HCT116 (cell line): ENCODE results near the gene RSPH6A. TPM values are rescaled to one million over a fixed set of nuclear protein-coding genes. Genes with fewer than 3 reads are reported as not detected.

Experiments used
- ATAC-seq: fragments of 200-7000 bp; cut with Tn5 transposase; 2 replicates; pipeline ENCODE4 v1.9.1; 2020; ENCODE audit warnings: mild to moderate bottlenecking, moderate library complexity
- BruUV-seq: library from RNA; stranded (reverse); fragments of 400-500 nt; replicated peaks from 2 replicates; lab custom pipeline; 2021; lab: Mats Ljungman, UMichigan
- CTCF ChIA-PET: fragments of 300-600 bp; sonication (Branson Sonifier 250); formaldehyde crosslinking; loops from one replicate; lab custom pipeline; 2021; ENCODE audit warnings: antibody characterized with exemption; lab: Charles Lee
- POLR2A ChIA-PET: fragments of 300-600, 350-600 bp; sonication (Branson Sonifier 250); formaldehyde crosslinking; loops from one replicate; lab custom pipeline; 2021; ENCODE audit warnings: antibody characterized with exemption; lab: Charles Lee
- RAD21 ChIA-PET, 2 experiments: fragments of 300-600 bp; sonication (Branson Sonifier 250); formaldehyde crosslinking; loops; one replicate each; lab custom pipeline; 2023; ENCODE audit warnings: low total read pairs in 2 of 2; ENCODE audit not compliant: uncharacterized antibody in 2 of 2, unreplicated experiment in 2 of 2, low non-redundant PET in 1 of 2; lab: Charles Lee
- DNase-seq: peaks from one replicate; pipeline ENCODE4 v3.0.0-alpha.2; 2010; ENCODE audit warnings: low read depth, low spot score
- H2AFZ ChIP-seq: fragments of 200-600 bp; shearing (Covaris generic), sonication (generic); 2 replicates; pipeline ENCODE4 v1.6.1; 2017; ENCODE audit warnings: low read depth, mixed run types, mixed read lengths, antibody characterized with exemption, low read length; ENCODE audit not compliant: poor library complexity, severe bottlenecking
- H3K27ac ChIP-seq: 2 replicates; pipeline ENCODE4 v1.5.1; 2012; ENCODE audit warnings: low read depth, low read length
- H3K27me3 ChIP-seq: fragments of 200-600 bp; sonication (generic); 2 replicates; pipeline ENCODE4 v1.6.1; 2016; ENCODE audit warnings: mixed run types, low read length, mixed read lengths; ENCODE audit not compliant: insufficient read depth
- H3K36me3 ChIP-seq, 2 experiments: fragments of 200-500 bp in 1 of 2; fragments of 200-600 bp in 1 of 2; sonication (Bioruptor generic) in 1 of 2; sonication (generic) in 1 of 2; 2 replicates each; pipeline versions ENCODE4 v1.5.1 to v1.6.1; 2014 to 2016; ENCODE audit warnings: low read length in 2 of 2, inconsistent platforms in 1 of 2, mixed read lengths in 1 of 2, mixed run types in 1 of 2; ENCODE audit not compliant: insufficient read depth in 2 of 2, control insufficient read depth in 1 of 2
- H3K4me1 ChIP-seq, 2 experiments: fragments of 200-600 bp in 1 of 2; sonication (generic) in 1 of 2; 2 replicates each; pipeline versions ENCODE4 v1.5.1 to v1.6.1; 2012 to 2017; ENCODE audit warnings: low read length in 2 of 2, inconsistent platforms in 1 of 2, mild to moderate bottlenecking in 1 of 2, mixed read lengths in 1 of 2, mixed run types in 1 of 2, moderate library complexity in 1 of 2; ENCODE audit not compliant: insufficient read depth in 2 of 2, control insufficient read depth in 1 of 2
- H3K4me2 ChIP-seq: fragments of 200-600 bp; sonication (generic); 2 replicates; pipeline ENCODE4 v1.6.1; 2017; ENCODE audit warnings: mixed run types, low read length, mixed read lengths
- H3K4me3 ChIP-seq, 2 experiments: fragments of 200-600 bp in 1 of 2; sonication (generic) in 1 of 2; replicated peaks in 1 of 2; 2 replicates each; pipeline ENCODE4 v1.5.1; 2011 to 2016; ENCODE audit warnings: low read length in 2 of 2, control low read depth in 1 of 2, low read depth in 1 of 2, mild to moderate bottlenecking in 1 of 2, mixed read lengths in 1 of 2, mixed run types in 1 of 2
- H3K79me2 ChIP-seq: fragments of 200-600 bp; sonication (generic); 2 replicates; pipeline ENCODE4 v1.6.1; 2017; ENCODE audit warnings: mild to moderate bottlenecking, mixed run types, low read length, moderate library complexity, mixed read lengths; ENCODE audit not compliant: insufficient read depth
- H3K9ac ChIP-seq: fragments of 200-600 bp; sonication (generic); 2 replicates; pipeline ENCODE4 v1.6.1; 2016; ENCODE audit warnings: low read length, mixed read lengths
- H3K9me2 ChIP-seq: fragments of 200-600 bp; sonication (generic), shearing (Covaris generic); 2 replicates; pipeline ENCODE4 v1.6.1; 2017; ENCODE audit warnings: mixed run types, mild to moderate bottlenecking, moderate library complexity; ENCODE audit not compliant: insufficient read depth
- H3K9me3 ChIP-seq, 2 experiments: fragments of 200-500 bp in 1 of 2; fragments of 200-600 bp in 1 of 2; sonication (Bioruptor generic) in 1 of 2; sonication (generic) in 1 of 2; 2 replicates each; pipeline ENCODE4 v1.6.1; 2014 to 2017; ENCODE audit warnings: low read length in 2 of 2, mixed read lengths in 2 of 2, inconsistent platforms in 1 of 2, low read depth in 1 of 2, mild to moderate bottlenecking in 1 of 2, mixed run types in 1 of 2, moderate library complexity in 1 of 2; ENCODE audit not compliant: control insufficient read depth in 1 of 2, insufficient read depth in 1 of 2
- H4K20me1 ChIP-seq: fragments of 200-600 bp; sonication (generic), shearing (Covaris generic); 2 replicates; pipeline ENCODE4 v1.6.1; 2017; ENCODE audit warnings: mixed run types, mild to moderate bottlenecking, moderate library complexity; ENCODE audit not compliant: insufficient read depth
- CBX3 ChIP-seq: IDR thresholded peaks from 2 replicates; pipeline ENCODE4 v1.6.1; 2012; ENCODE audit warnings: low read depth
- CEBPB ChIP-seq: IDR thresholded peaks from 2 replicates; pipeline ENCODE4 v1.6.1; 2012; ENCODE audit warnings: low read depth
- EZH2 ChIP-seq: fragments of 200-600 bp; sonication (generic); IDR thresholded peaks from 2 replicates; pipeline ENCODE4 v1.6.1; 2017; ENCODE audit warnings: antibody characterized with exemption, mixed run types
- EZH2phosphoT487 ChIP-seq: fragments of 200-600 bp; IDR thresholded peaks from 2 replicates; pipeline ENCODE4 v1.6.1; 2018; ENCODE audit warnings: antibody characterized with exemption, borderline replicate concordance
- FOSL1 ChIP-seq: IDR thresholded peaks from 2 replicates; pipeline ENCODE4 v1.6.1; 2012; ENCODE audit warnings: low read depth
- POLR2A ChIP-seq: IDR thresholded peaks from 2 replicates; pipeline ENCODE4 v1.7.0; 2011; ENCODE audit warnings: borderline replicate concordance; ENCODE audit not compliant: insufficient read depth, insufficient read length; ENCODE audit errors: extremely low read depth
- RAD21 ChIP-seq: IDR thresholded peaks from 2 replicates; pipeline ENCODE4 v1.6.1; 2012; ENCODE audit warnings: low read depth, mild to moderate bottlenecking
- SIN3A ChIP-seq: IDR thresholded peaks from 2 replicates; pipeline ENCODE4 v1.6.1; 2012; ENCODE audit warnings: low read depth
- SRF ChIP-seq: IDR thresholded peaks from 2 replicates; pipeline ENCODE4 v1.6.1; 2012; ENCODE audit warnings: low read depth
- YY1 ChIP-seq: IDR thresholded peaks from 2 replicates; pipeline ENCODE4 v1.6.1; 2011; ENCODE audit warnings: low read length, low read depth, moderate library complexity, mild to moderate bottlenecking; ENCODE audit not compliant: insufficient replicate concordance; ENCODE audit errors: extremely low read depth
- ZFX ChIP-seq: fragments of 450-650 bp; IDR thresholded peaks from 2 replicates; pipeline ENCODE4 v1.6.1; 2017
- ZNF274 ChIP-seq: fragments of 200-500 bp; sonication (Bioruptor generic); IDR thresholded peaks from 2 replicates; pipeline ENCODE4 v1.6.1; 2014; ENCODE audit warnings: mild to moderate bottlenecking, low read depth, low read length, inconsistent platforms
- intact Hi-C: fragments of 100-400 bp; cut with micrococcal nuclease; formaldehyde crosslinking; loops from 2 replicates; pipeline ENCODE4 v1.10.0; 2022
- total RNA-seq: library from RNA; stranded (reverse); gene quantifications from one replicate; pipeline ENCODE4 v1.2.1, GENCODE V29; 2021; ENCODE audit not compliant: unreplicated experiment
- TF ChIP-seq, protein P1 (sequence below), 3 experiments: fragments of 200-600 bp in 1 of 3; sonication (generic) in 1 of 3; IDR thresholded peaks in 2 of 3; conservative IDR thresholded peaks in 1 of 3; 2 replicates each; pipeline ENCODE4 v1.5.1; 2012 to 2017; ENCODE audit warnings: low read depth in 2 of 3, low read length in 2 of 3, antibody characterized with exemption in 1 of 3, borderline replicate concordance in 1 of 3, control low read depth in 1 of 3, mild to moderate bottlenecking in 1 of 3, mixed read lengths in 1 of 3, mixed run types in 1 of 3, moderate library complexity in 1 of 3; ENCODE audit not compliant: insufficient read depth in 1 of 3
- TF ChIP-seq, protein P2 (sequence below): IDR thresholded peaks from 2 replicates; pipeline ENCODE4 v1.6.1; 2011; ENCODE audit warnings: mild to moderate bottlenecking, low read length, moderate library complexity; ENCODE audit not compliant: insufficient replicate concordance; ENCODE audit errors: extremely low read depth
- TF ChIP-seq, protein P3 (sequence below): IDR thresholded peaks from 2 replicates; pipeline ENCODE4 v1.6.1; 2012
- TF ChIP-seq, protein P4 (sequence below): IDR thresholded peaks from 2 replicates; pipeline ENCODE4 v1.6.1; 2012
- TF ChIP-seq, protein P5 (sequence below): IDR thresholded peaks from 2 replicates; pipeline ENCODE4 v1.6.1; 2012; ENCODE audit warnings: low read depth

Gene RSPH6A
- total RNA-seq, 1 experiment from 2014 or later = 0.57 TPM

DNA sequence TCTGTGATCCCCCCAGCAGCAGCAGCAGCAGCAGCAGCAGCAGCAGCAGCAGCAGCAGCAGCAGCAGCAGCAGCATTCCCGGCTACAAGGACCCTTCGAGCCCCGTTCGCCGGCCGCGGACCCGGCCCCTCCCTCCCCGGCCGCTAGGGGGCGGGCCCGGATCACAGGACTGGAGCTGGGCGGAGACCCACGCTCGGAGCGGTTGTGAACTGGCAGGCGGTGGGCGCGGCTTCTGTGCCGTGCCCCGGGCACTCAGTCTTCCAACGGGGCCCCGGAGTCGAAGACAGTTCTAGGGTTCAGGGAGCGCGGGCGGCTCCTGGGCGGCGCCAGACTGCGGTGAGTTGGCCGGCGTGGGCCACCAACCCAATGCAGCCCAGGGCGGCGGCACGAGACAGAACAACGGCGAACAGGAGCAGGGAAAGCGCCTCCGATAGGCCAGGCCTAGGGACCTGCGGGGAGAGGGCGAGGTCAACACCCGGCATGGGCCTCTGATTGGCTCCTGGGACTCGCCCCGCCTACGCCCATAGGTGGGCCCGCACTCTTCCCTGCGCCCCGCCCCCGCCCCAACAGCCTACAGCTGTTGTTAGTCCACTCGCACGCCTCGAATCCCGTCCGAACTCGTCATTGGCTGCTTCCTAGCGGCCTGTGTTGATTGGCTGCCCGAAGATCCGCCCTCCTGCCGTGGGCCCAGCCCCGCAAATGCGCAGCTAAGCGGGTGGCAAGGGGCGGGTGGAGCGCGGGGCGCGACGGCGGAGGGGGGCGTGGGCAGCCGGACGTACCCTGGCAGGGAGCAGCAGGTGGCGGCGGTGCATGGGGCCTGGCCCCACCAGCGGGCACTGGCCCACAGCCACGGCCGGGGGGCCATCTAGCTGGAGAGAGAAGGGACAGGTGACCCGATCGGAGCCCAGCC, 44.7 kb downstream of the RSPH6A start:
- Histone ChIP-seq H3K79me2 (no peaks in the 10 kb centered on the region), H3K36me3 (no peaks in the 10 kb centered on the region), H3K4me3 (peak overlapping the region; percentile 62 to 84), H3K4me2 (peak overlapping the region; percentile 92), H3K27ac (peak overlapping the region; percentile 94), H3K9me3 (no peaks in the 10 kb centered on the region), H3K4me1 (peaks cover 14 to 43% of the 10 kb centered on the region in 2 experiments), H3K9ac (peak overlapping the region; percentile 58), H3K27me3 (no peaks in the 10 kb centered on the region), H3K9me2 (no peaks in the 10 kb centered on the region), H2AFZ (no peak overlapping the region), H4K20me1 (no peaks in the 10 kb centered on the region)
- RAD21 ChIA-PET = interaction anchor here (0.6 to 2.0 kb wide), 6 partner anchors 9 to 47 kb away, joined by 3 to 9 read pairs (median 7); partner anchors contain the start of gene DMPK (in 1 of the 2)
- intact Hi-C loops = loop anchor here (1.0 to 10.0 kb wide), 5 partner anchors 9 to 676 kb away; partner anchors contain the start of genes FBXO46, PPP1R37 and QPCTL
- DNase-seq (peak; percentile 96), ATAC-seq (peak; percentile 77)
- POLR2A ChIA-PET = interaction anchor here (0.6 to 3.6 kb wide), 11 partner anchors 11 to 156 kb away, joined by 3 to 50 read pairs (median 6); partner anchors contain the start of gene DMPK
- CTCF ChIA-PET = interaction anchor here (0.5 to 4.2 kb wide), 20 partner anchors 8 to 777 kb away, joined by 3 to 71 read pairs (median 10); partner anchors contain the start of genes DMPK, DMWD, FBXO46 and IRF2BP1
- BruUV-seq = no TSS peak
- TF ChIP-seq, protein P1, sequence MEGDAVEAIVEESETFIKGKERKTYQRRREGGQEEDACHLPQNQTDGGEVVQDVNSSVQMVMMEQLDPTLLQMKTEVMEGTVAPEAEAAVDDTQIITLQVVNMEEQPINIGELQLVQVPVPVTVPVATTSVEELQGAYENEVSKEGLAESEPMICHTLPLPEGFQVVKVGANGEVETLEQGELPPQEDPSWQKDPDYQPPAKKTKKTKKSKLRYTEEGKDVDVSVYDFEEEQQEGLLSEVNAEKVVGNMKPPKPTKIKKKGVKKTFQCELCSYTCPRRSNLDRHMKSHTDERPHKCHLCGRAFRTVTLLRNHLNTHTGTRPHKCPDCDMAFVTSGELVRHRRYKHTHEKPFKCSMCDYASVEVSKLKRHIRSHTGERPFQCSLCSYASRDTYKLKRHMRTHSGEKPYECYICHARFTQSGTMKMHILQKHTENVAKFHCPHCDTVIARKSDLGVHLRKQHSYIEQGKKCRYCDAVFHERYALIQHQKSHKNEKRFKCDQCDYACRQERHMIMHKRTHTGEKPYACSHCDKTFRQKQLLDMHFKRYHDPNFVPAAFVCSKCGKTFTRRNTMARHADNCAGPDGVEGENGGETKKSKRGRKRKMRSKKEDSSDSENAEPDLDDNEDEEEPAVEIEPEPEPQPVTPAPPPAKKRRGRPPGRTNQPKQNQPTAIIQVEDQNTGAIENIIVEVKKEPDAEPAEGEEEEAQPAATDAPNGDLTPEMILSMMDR (IDR thresholded peaks at IDR 0.05 in 2 of 3, conservative IDR thresholded peaks at IDR 0.05 in 1 of 3; ENCODE audit: borderline replicate concordance in 1 of 3, insufficient read depth in 1 of 3, low read depth in 2 of 3, low read length in 2 of 3) = peak; percentile 85 to 86 (median 86); a peak in 5 of 6 replicates
- TF ChIP-seq, protein P2, sequence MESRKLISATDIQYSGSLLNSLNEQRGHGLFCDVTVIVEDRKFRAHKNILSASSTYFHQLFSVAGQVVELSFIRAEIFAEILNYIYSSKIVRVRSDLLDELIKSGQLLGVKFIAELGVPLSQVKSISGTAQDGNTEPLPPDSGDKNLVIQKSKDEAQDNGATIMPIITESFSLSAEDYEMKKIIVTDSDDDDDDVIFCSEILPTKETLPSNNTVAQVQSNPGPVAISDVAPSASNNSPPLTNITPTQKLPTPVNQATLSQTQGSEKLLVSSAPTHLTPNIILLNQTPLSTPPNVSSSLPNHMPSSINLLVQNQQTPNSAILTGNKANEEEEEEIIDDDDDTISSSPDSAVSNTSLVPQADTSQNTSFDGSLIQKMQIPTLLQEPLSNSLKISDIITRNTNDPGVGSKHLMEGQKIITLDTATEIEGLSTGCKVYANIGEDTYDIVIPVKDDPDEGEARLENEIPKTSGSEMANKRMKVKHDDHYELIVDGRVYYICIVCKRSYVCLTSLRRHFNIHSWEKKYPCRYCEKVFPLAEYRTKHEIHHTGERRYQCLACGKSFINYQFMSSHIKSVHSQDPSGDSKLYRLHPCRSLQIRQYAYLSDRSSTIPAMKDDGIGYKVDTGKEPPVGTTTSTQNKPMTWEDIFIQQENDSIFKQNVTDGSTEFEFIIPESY = no peak
- TF ChIP-seq EZH2 = no peak
- TF ChIP-seq, protein P3, sequence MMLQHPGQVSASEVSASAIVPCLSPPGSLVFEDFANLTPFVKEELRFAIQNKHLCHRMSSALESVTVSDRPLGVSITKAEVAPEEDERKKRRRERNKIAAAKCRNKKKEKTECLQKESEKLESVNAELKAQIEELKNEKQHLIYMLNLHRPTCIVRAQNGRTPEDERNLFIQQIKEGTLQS = no peak
- TF ChIP-seq, protein P4, sequence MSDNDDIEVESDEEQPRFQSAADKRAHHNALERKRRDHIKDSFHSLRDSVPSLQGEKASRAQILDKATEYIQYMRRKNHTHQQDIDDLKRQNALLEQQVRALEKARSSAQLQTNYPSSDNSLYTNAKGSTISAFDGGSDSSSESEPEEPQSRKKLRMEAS = peak; percentile 69
- TF ChIP-seq CEBPB = no peak
- peak; percentile 88 for TF ChIP-seq RAD21
- no peak; the same call in 1 of the 2 replicates for TF ChIP-seq CBX3
- no peak for TF ChIP-seq YY1
- TF ChIP-seq ZNF274 = no peak
- TF ChIP-seq EZH2phosphoT487 = no peak
- no peak for TF ChIP-seq FOSL1
- TF ChIP-seq SIN3A = peak; percentile 82
- TF ChIP-seq POLR2A = peak; percentile 17
- TF ChIP-seq, protein P5, sequence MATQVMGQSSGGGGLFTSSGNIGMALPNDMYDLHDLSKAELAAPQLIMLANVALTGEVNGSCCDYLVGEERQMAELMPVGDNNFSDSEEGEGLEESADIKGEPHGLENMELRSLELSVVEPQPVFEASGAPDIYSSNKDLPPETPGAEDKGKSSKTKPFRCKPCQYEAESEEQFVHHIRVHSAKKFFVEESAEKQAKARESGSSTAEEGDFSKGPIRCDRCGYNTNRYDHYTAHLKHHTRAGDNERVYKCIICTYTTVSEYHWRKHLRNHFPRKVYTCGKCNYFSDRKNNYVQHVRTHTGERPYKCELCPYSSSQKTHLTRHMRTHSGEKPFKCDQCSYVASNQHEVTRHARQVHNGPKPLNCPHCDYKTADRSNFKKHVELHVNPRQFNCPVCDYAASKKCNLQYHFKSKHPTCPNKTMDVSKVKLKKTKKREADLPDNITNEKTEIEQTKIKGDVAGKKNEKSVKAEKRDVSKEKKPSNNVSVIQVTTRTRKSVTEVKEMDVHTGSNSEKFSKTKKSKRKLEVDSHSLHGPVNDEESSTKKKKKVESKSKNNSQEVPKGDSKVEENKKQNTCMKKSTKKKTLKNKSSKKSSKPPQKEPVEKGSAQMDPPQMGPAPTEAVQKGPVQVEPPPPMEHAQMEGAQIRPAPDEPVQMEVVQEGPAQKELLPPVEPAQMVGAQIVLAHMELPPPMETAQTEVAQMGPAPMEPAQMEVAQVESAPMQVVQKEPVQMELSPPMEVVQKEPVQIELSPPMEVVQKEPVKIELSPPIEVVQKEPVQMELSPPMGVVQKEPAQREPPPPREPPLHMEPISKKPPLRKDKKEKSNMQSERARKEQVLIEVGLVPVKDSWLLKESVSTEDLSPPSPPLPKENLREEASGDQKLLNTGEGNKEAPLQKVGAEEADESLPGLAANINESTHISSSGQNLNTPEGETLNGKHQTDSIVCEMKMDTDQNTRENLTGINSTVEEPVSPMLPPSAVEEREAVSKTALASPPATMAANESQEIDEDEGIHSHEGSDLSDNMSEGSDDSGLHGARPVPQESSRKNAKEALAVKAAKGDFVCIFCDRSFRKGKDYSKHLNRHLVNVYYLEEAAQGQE = no peak
- TF ChIP-seq SRF = no peak; the same call in 1 of the 2 replicates
- no peak for TF ChIP-seq ZFX
